HG02759 (cell line): ENCODE measurements around the gene GINS2.

Experiments
- ATAC-seq: cut with Tn5 transposase; IDR thresholded peaks from one replicate; pipeline ENCODE4 v1.9.1; 2021; ENCODE audit warnings: mild to moderate bottlenecking, moderate library complexity; ENCODE audit not compliant: unreplicated experiment

GINS2 gene

GRCh38 chr16:85629326-85629725 lies 59.4 kb downstream of the GINS2 start:
- no peak for ATAC-seq

- ATAC-seq: no peak
Observed at GRCh38 chr16:85628645-85629044, 60.1 kb downstream of the GINS2 start.

- no peak for ATAC-seq
Observed at GRCh38 chr16:85628265-85628556, 60.5 kb downstream of the GINS2 start.

- ATAC-seq: no peak
Observed at GRCh38 chr16:85627526-85628264, 61.1 kb downstream of the GINS2 start.

- ATAC-seq: no peak
Observed at GRCh38 chr16:85627089-85627488, 61.7 kb downstream of the GINS2 start.
